Measurements from ENCODE around the gene PLCL1.

The PLCL1 gene

DNA sequence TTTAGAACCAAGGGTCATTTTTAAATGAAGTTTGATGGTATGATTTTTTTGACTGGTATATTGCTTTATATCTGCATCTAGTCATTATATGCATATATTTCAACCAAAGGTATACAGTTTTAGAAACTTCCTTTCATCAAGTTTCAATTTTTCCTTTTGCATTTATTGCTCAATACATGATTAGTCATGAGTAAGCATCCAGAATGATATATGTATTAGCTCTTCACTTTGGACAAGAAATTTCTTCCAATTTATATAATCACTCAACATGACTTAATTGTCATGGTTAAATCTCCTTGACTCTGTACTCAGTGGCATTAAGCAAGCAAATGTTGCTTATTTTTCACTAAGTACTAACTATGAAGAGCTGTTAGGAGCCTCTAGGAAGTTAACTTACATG is 123.6 kb downstream of the PLCL1 start:
- no peak for DNase-seq (ENCODE audit: low read depth in 2 of 2)

DNA sequence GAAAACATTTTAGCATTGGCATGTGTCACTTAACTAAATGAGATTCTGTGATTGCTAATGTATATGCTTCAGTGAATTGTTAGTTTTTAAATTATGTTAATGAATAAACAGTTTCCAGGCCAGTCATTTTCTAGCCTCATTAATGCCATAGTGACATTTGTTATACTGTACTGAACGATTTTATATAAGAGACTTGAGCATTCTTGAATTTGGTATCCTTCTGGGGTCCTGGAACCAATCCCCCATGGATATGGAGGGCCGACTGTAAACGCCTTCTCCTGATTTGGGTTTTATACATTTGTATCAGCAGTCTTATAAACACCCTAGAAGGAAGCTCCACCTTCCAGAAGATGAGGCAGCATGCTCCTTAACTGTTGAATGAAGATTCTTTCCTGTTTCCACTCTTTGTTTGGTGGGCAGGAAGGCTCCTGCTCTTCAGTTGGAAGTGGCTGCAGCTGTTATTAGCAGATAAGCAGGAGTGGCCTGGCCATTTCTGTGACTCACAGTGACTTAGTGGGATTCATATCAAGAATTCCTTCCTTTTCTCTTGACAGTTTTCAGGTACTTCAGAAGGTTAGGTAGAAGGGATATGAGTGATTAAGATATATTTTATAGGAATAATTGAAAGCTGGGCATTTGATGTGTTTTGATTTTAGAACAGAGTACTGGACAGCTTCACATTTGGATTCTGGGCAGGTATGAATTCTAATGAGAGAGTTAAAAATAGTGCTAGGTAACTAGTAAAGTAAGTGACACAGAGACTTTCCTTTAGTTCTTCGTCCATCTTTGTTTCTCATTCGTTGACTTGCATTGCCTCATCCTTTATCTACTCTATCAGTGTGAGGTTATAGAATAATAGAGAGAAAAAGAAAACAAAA is 124.9 kb downstream of the PLCL1 start:
- no peak for DNase-seq (ENCODE audit: low read depth in 2 of 2)

DNA sequence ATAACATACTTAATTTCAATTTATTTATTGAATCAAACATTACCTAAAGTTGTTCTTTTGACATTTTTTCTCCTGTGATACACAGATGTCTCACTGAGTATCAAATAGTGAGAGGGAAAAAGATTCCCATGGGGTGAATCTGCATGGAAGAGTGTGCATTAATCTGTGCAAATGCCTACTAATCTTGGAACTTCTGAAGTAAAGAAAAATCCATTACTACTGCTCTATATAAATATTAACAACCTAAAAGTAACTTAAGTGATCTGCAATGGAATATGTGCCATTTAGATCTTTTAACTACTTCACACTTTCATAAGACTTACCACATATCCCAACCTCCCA is 125.5 kb downstream of the PLCL1 start:
- no peak for DNase-seq (ENCODE audit: low read depth in 2 of 2)

DNA sequence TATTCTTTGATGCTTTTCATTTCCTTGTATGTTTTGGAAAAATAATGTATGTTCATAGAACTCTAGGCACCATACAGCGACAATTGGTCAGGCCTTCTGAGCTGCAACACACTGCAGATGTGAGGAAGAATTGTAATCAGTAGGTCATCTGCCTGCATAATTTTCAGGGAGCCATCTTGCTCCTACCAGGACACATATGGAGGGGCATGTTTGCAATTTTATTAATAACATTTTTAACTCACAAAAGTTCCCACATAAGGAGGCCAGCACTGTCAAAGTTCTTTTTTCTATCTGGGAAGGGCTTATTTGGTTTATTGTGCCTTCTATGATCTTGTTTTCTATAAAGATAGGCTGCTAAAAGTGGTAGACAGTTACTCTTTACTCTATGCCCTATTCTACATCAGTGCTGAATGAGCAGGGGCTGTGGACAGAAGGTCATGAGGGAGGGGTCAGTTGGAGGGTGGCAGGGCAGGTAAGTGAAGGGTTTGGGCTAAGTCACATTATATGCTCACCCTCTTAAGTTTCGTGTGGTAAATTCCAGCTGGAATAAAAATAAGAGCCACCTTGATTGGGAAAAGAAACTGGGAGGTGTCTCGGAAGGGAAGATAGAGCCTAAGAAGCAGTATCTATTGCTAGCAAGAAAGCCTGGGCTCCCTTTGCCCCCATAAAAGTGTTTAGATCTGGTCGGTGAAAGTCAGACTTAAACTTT is 126.3 kb downstream of the PLCL1 start:
- no peak for DNase-seq (ENCODE audit: low read depth in 2 of 2)

DNA sequence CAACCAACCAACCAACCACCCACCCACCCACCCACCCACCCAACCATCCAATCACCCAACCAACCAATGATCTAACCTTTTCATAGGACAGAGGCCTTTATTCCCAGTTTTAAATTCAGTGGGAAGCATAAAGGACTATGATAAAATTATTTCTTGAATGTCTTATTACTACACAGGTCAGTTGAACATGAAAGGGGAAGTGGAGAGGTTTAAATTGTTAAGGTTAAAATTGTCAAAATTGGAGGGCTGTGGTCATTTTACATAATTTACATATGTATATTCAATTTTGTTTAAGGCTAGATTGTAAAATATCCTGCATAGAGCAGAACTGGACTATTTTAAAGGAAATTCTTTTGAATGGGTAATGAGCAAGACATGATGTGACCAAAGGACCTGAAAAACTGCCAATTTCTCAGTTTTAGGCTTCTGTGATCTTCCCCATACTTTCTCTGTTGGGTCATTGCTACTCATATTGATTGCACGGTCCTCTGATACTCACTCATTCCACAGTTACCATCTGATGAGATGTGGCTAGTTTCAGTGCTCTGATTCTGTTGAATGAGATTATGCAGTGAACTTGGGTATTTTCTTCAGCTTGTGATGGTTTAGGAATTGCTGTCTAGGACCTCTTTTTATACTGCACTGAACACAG is 127.4 kb downstream of the PLCL1 start:
- DNase-seq (ENCODE audit: low read depth in 2 of 2): no peak

DNA sequence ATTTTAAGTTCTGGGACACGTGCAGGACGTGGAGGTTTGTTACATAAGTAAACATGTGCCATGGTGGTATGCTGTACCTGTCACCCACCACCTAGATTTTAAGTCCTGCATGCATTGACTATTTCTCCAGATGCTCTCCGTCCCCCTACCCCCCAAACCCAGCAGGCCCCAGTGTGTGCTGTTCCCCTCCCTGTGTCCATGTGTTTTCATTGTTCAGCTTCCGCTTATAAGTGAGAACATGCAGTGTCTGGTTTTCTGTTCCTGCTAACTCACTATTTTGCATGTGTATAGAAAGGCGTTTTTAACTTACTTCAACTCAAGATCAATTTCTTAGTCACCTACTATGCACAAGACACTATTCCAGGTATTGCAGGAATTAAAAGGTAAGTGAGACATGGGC is 128.0 kb downstream of the PLCL1 start:
- no peak for DNase-seq (ENCODE audit: low read depth in 2 of 2)

DNA sequence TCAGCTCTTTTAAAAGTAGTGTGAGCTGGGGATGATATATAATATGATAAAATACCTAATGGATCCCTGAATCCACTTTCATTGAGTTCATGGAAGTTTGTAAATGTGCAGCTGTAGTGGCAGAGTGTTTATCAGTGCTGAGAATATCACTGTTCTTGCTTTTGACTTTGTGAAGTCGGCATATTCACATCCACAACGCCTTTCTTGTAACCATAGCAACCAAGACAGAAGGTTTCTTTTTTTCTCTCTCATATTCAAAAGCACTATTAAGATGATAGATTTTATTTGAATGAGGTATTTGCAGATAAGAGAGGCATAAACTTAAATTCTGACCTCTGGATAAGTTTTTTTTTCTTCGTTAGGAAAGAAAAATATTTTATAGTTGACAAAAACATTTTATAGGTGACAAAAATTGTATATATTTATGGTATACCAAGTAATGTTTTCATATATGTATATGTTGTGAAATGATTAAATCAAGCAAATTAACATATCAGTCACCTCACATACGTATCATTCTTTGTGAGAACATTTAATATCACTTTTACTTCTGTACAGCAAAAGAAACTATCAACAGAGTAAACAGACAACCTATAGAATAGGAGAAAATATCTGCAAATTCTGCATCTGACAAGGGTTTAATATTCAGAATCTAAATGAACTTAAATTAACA is 130.0 kb downstream of the PLCL1 start:
- DNase-seq (ENCODE audit: low read depth in 2 of 2): no peak

DNA sequence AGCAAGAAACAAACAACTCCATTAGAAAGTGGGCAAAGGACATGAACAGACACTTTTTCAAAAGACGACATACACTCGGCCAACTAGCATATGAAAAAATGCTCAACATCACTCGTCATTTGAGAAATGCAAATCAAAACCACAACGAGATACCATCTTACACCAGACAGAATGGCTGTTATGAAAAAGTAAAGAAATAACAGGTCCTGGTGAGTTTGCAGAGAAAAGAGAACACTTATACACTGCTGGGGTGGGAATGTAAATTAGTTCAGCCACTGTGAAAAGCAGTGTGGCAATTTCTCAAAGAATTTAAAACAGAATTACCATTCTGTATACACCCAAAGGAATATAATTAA is 130.5 kb downstream of the PLCL1 start:
- DNase-seq (ENCODE audit: low read depth in 2 of 2): no peak

DNA sequence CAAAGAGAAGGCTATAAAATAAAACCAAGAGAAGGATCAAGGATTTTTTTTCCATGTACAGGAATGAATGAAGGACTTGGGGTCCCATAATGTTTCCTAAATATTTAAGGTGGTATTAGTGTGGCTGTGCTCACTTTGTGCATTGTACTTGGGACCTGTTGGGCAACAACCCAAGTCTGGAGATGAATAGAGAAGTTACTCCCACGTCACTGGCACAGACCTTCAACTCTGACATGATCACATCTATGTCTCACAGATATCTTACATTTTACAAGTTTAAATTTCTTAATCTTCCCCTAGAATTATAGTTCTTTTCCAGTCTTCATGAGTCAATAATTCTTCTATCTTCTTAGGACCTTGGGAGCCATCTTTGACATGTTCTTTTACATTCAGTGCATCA is 133.4 kb downstream of the PLCL1 start:
- no peak for DNase-seq (ENCODE audit: low read depth in 2 of 2)

DNA sequence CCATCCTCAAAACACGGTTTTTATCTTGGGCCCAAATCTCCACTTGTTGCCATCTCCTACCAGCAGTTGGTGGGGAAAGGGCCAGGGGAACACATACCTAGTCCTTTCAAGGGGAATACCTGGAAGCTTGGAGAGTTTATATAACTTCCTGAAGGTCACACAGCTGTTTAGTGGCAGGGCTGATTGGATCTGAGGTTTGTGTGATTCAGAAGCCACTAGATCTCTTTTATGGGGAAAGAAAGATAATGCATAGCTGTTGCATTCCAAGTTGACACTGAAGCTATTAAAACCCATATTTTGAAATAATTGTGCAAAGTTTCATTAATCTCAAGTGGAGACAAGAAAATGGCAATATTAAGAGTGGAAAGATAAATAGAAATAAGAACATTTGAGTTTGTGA is 134.2 kb downstream of the PLCL1 start:
- DNase-seq (ENCODE audit: low read depth in 2 of 2): no peak

DNA sequence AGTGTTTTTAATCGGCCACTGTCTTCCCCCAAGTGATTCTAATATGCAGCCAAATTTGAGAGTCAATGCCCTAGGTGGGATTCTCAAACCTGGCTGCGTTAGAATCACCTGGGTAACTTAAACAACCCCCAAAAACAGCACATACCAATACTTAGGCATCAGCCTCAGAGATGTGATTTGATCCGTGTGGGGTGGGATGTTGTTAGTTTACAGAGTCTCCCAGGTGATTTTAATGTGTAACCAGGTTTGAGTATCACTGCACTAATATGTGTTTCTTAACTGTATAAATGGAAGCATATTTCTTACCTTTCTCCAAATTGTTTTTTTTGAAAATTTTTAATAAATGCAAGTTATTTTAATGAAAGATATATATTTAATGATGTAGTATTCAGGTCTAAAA is 135.4 kb downstream of the PLCL1 start:
- no peak for DNase-seq (ENCODE audit: low read depth in 2 of 2)

DNA sequence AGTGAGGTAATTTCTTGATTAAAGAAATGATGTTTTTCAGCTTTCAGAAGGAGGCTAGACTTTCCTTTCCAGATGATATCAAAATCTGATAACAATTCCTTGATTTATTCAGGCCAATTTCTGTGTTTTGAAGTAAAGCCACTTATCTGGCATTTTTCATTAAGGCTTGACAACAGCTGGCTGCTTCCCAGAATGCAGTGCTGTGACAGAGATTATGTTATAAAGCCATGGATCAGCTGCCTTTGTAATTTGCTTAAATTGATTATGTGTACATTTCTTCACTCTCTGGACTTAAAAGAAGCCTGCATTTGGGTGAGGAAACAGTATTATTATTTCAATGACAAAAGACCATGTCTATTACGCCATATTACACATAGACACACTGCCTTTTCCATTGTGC is 136.0 kb downstream of the PLCL1 start:
- DNase-seq (ENCODE audit: low read depth in 2 of 2): no peak

DNA sequence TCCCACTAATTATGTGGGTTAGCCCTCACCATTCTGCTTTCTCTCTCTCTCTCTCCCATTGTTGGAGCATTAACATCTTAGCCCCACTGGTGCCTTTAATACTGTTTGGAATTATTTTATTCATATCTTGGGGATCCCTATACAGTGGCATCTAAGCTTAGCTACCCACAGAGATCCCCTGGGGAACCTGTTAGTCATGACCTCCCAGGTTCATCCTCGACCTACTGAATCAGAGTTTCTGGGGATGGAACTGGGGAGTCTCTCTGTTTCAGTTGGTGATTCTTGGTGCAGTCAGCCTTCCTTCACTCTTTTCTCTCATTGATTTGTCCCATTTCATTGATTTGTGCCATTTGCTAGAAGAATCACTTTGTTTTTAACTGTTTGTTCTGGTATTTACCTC is 137.3 kb downstream of the PLCL1 start:
- DNase-seq (ENCODE audit: low read depth in 2 of 2): no peak

DNA sequence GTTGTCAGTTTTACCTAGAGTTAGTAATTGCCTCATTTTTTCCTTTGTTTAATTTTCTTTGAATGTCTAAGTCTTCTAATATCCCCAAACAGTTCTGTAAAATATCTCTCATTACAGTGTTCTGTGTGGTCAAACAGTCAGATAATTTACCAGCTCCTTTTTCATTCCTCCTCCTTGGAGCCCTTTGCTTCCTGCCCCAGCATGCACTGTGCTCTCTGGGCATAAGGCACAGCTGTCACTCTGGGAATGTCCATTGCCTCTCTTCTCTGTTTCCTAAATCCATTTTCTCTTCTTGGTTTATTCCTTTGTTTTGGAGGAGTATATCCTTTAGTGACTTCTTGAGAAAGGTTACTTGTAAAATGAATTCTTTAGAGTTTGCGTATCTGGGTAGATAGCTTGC is 139.3 kb downstream of the PLCL1 start:
- no peak for DNase-seq (ENCODE audit: low read depth in 2 of 2)

DNA sequence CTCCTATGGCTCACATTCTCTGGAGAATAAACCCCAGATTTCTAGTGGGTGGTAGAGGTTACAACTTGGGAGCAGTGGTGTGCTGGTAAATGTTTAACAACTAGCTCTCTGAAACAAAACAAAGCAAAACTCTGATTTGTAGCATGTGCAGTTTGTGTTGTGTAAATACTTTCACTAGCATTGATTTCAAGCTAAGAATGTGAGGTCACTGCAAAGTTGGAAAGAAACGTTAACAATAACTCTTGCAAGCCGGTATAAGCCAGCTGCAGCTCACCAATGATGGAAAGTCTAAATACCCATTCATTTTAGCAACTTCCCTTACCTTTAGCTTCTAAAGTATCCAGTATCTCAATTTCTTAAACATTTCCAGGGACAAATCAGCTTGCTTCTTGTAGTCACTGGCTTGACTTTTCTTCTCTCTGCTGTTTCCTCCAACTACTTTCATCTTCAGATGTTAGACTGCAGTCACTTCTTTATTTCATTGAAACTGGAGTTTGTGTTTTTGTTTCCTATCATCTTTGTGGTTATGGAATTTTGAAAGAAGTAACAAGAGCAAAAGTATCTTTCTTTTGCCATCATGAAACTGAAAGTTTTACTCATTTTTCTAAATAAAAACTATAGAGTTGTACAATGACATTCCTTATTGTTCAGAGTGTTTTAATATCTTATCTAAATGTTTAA is 140.2 kb downstream of the PLCL1 start:
- no peak for DNase-seq (ENCODE audit: low read depth in 2 of 2)

DNA sequence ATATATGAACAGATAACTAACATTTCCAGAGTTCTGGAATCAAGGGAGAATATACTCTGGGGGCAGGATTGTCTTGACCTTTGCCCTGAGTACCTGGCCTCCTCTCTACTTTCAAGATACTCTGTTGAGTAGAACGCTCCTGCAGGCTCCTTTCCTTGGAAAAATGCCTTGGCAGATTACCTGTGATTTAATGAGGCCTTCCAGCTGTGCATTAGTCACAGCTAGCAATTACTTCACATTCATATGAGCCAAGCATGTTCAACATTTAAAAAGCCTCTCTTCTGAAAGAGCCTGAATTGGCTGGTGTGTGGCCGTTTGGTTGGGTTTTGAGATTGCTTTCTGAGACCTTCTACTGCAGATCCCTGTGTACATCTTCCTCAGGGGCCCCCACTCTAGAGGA is 142.2 kb downstream of the PLCL1 start:
- DNase-seq (ENCODE audit: low read depth in 2 of 2): no peak

DNA sequence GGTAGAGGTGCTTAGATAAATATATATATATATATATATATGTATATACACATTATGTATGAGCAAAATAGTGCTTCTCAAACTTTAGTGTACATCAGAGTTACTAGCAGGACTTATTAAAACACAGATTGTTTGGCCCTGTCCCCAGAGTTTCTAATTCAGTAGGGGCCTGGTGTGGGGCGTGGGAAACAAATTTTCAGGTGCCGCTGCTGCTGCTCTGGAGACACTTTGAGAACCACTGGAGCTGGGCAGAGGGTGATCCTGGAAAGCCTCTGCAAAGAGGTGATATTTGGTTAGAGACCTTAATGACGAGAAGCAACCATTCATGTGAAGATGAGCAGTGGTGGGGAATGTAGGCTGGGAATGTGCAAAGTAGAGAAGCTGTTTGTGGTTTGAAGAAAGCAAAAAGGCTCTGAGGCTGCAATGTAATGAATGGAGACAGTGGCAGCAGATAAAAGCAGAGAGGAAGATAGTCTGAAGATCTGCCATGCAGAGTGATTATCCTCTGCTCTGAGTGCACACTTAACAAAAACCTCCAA is 142.9 kb downstream of the PLCL1 start:
- DNase-seq (ENCODE audit: low read depth in 2 of 2): no peak

DNA sequence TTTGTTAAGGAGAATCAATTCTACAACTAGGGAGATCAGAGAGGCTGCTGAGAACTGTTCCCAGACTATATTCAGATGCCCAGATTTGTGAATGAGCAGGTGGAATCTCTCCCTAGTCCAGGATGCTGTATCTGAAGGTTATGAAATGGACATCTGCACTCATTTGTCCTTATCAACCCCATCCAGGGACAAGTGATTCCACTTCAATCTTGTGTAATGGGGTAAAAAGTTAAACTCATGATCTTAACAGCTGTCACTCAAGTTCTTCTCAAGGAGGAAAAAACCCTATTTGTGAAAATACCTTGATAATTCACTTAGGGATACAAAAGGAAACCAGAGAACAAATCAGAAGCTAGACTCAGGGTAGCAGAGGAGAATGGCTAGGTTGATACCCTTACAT is 144.8 kb downstream of the PLCL1 start:
- no peak for DNase-seq (ENCODE audit: low read depth in 2 of 2)

DNA sequence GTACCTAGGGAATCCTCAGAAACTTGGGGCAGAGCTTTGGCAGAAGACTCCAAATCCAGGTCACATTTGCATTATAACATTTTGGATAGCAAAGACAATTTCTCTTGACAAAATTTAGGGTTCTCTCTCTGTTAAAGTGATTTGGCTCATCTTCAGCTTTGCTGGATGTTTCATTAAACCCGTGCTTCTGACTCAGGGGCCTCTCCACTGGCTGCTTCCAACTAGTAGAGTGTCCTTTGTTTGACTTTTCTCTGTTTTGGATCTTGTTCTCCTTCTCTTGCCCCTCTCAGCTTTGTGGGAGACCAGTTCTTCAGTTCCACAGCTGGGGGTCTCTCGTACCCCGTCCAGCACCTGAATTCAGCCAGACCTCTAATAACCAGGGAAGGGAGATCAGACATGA is 145.6 kb downstream of the PLCL1 start:
- no peak for DNase-seq (ENCODE audit: low read depth in 2 of 2)

DNA sequence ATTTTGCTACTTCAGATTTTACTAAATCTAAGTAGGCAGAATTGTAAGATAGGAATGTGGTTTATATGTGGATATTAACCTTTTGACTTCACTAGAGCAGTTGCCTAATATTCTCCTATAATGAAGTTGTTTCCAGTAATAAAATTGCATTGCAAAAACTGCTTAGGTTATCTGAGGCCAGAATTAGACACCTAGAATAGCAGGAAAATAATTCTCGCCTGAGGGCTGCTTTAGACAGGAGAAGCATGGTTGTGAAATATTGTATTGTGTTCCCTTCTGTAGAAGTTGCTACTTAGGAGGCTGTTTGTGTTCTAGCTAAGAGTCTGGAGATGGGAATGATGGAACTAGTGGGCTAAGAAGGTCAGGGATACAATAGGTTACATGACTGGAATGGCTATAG is 146.3 kb downstream of the PLCL1 start:
- DNase-seq (ENCODE audit: low read depth in 2 of 2): no peak

DNA sequence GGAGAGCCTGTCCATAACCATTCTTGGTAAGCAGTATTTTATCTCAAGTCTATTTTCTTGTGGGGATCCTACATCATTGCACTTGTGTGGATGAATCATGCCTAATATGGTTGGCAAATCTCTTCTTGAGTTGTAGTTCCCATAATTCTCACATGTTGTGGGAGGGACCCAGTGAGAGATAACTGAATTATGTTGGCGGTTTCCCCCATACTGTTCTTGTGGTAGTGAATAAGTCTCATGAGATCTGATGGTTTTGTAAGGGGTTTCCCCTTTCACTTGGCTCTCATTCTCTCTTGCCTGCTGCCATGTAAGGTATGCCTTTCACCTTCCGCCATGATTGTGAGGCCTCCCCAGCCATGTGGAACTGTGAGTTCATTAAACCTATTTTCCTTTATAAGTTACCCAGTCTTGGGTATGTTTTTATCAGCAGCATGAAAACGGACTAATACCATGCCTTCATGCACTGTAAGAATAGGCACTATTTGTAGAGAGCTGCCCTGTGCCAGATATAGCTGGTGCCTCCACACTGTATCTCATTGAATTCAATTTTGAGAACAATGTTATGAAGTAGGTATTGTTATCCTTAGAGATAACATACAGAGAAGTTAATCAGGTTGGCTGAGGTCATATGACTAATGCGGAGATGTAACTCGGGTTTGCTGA is 148.3 kb downstream of the PLCL1 start:
- peak; percentile 10 to 22 for DNase-seq (ENCODE audit: low read depth in 2 of 2)
